Measurements from ENCODE around the gene RIPOR2. TPM values are rescaled to one million over a fixed set of nuclear protein-coding genes. Genes with fewer than 3 reads are reported as not detected.

Gene RIPOR2
- total and polyA plus RNA-seq, 2 of the 13 experiments (the other 11 are each of a cell fraction or from before 2014, with no cell fraction given) = 0.02 to 0.05 TPM

DNA sequence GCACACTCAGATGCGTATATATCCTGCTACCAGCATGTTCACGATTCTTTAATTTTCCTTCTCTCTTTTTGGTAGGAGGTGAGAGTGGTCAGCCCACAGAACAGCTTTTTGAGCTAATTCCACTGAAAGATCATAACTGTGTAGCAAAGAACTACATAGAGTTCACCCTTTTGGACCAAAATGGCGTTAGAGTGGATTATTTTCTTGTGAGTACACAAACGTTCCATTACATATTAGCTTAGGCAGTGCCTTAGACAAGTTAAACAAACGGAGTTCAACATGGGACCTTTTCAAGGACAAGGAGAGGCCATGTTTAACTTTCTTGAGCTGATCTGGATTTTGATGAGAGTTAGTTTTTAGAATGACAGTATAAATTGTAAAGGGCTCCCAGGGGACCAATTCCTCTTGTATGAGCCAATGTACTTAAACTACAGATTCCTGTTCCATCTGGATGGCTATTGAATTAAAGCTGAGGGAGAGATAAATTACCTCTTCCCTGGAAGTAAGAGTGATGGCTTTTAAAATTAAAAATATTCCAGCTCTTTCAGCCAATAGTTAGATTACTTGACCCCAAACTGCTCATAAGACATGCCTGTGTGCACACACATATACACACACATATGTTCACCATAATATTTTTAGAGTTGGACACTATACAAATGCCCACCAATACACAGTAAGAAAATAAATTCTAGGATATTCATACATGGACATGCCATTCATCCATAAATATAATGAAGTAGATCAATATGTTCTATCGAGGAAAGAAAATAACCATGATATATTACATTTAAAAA lies 111.4 kb downstream of the RIPOR2 start (continued):
- TF ChIP-seq, protein P1, sequence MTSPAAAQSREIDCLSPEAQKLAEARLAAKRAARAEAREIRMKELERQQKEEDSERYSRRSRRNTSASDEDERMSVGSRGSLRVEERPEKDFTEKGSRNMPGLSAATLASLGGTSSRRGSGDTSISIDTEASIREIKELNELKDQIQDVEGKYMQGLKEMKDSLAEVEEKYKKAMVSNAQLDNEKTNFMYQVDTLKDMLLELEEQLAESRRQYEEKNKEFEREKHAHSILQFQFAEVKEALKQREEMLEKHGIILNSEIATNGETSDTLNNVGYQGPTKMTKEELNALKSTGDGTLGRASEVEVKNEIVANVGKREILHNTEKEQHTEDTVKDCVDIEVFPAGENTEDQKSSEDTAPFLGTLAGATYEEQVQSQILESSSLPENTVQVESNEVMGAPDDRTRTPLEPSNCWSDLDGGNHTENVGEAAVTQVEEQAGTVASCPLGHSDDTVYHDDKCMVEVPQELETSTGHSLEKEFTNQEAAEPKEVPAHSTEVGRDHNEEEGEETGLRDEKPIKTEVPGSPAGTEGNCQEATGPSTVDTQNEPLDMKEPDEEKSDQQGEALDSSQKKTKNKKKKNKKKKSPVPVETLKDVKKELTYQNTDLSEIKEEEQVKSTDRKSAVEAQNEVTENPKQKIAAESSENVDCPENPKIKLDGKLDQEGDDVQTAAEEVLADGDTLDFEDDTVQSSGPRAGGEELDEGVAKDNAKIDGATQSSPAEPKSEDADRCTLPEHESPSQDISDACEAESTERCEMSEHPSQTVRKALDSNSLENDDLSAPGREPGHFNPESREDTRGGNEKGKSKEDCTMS (CRISPR knock-in tag; conservative IDR thresholded peaks at IDR 0.05) = no peak
- TF ChIP-seq ZNF225 (CRISPR knock-in tag; IDR thresholded peaks at IDR 0.05) (no peak), ISX (CRISPR knock-in tag; conservative IDR thresholded peaks at IDR 0.05) (no peak), ASH2L (IDR thresholded peaks at IDR 0.05; ENCODE audit: insufficient read length, low read depth, low read length) (peak; percentile 22), PTBP1 (IDR thresholded peaks at IDR 0.05; ENCODE audit: low read depth, low read length, poor library complexity, severe bottlenecking) (no peak), SOX13 (IDR thresholded peaks at IDR 0.05) (no peak), SOX13 (CRISPR knock-in tag; conservative IDR thresholded peaks at IDR 0.05 in 1 of 2, IDR thresholded peaks at IDR 0.05 in 1 of 2) (peak in 1 of 2 experiments; percentile 51; a peak in 1 of 4 replicates), NFE2L1 (CRISPR knock-in tag; IDR thresholded peaks at IDR 0.05; ENCODE audit: borderline replicate concordance) (no peak), ZNF614 (CRISPR knock-in tag; IDR thresholded peaks at IDR 0.05; ENCODE audit: borderline replicate concordance) (no peak), BORCS8-MEF2B (CRISPR knock-in tag; IDR thresholded peaks at IDR 0.05) (no peak), HDAC2 (CRISPR knock-in tag; IDR thresholded peaks at IDR 0.05) (0 out of 2 replicates have a peak, but pooled peaks have one; percentile 41), ZNF670 (CRISPR knock-in tag; IDR thresholded peaks at IDR 0.05; ENCODE audit: borderline replicate concordance) (no peak), ZNF883 (CRISPR knock-in tag; IDR thresholded peaks at IDR 0.05; ENCODE audit: not compliant biosample characterization) (no peak), REL (CRISPR knock-in tag; conservative IDR thresholded peaks at IDR 0.05) (no peak), ZNF547 (CRISPR knock-in tag; IDR thresholded peaks at IDR 0.05) (no peak), ZNF616 (CRISPR knock-in tag; IDR thresholded peaks at IDR 0.05; ENCODE audit: low read depth) (no peak), ZNF431 (CRISPR knock-in tag; IDR thresholded peaks at IDR 0.05; ENCODE audit: borderline replicate concordance, low read depth) (no peak), ZNF703 (CRISPR knock-in tag; IDR thresholded peaks at IDR 0.05; ENCODE audit: borderline replicate concordance) (no peak), ZNF101 (CRISPR knock-in tag; IDR thresholded peaks at IDR 0.05; ENCODE audit: borderline replicate concordance, low read depth) (no peak)
- TF ChIP-seq, protein P2, sequence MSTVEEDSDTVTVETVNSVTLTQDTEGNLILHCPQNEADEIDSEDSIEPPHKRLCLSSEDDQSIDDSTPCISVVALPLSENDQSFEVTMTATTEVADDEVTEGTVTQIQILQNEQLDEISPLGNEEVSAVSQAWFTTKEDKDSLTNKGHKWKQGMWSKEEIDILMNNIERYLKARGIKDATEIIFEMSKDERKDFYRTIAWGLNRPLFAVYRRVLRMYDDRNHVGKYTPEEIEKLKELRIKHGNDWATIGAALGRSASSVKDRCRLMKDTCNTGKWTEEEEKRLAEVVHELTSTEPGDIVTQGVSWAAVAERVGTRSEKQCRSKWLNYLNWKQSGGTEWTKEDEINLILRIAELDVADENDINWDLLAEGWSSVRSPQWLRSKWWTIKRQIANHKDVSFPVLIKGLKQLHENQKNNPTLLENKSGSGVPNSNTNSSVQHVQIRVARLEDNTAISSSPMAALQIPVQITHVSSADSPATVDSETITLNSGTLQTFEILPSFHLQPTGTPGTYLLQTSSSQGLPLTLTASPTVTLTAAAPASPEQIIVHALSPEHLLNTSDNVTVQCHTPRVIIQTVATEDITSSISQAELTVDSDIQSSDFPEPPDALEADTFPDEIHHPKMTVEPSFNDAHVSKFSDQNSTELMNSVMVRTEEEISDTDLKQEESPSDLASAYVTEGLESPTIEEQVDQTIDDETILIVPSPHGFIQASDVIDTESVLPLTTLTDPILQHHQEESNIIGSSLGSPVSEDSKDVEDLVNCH (CRISPR knock-in tag; IDR thresholded peaks at IDR 0.05) = no peak
- TF ChIP-seq, protein P3, sequence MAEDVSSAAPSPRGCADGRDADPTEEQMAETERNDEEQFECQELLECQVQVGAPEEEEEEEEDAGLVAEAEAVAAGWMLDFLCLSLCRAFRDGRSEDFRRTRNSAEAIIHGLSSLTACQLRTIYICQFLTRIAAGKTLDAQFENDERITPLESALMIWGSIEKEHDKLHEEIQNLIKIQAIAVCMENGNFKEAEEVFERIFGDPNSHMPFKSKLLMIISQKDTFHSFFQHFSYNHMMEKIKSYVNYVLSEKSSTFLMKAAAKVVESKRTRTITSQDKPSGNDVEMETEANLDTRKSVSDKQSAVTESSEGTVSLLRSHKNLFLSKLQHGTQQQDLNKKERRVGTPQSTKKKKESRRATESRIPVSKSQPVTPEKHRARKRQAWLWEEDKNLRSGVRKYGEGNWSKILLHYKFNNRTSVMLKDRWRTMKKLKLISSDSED (CRISPR knock-in tag; IDR thresholded peaks at IDR 0.05) = no peak
- TF ChIP-seq, protein P4, sequence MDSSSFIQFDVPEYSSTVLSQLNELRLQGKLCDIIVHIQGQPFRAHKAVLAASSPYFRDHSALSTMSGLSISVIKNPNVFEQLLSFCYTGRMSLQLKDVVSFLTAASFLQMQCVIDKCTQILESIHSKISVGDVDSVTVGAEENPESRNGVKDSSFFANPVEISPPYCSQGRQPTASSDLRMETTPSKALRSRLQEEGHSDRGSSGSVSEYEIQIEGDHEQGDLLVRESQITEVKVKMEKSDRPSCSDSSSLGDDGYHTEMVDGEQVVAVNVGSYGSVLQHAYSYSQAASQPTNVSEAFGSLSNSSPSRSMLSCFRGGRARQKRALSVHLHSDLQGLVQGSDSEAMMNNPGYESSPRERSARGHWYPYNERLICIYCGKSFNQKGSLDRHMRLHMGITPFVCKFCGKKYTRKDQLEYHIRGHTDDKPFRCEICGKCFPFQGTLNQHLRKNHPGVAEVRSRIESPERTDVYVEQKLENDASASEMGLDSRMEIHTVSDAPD (CRISPR knock-in tag; IDR thresholded peaks at IDR 0.05) = no peak
